ENCODE measurements around the gene PARD3B. TPM values are rescaled to one million over a fixed set of nuclear protein-coding genes. Genes with fewer than 3 reads are reported as not detected.

PARD3B gene
- total and polyA plus RNA-seq, 2 experiments from 2014 or later: 3.5 to 4.4 TPM

- no peaks in the 10 kb centered on the region for H4K20me1 ChIP-seq (replicated peaks; ENCODE audit: insufficient read depth)
- TF ChIP-seq STAT1 (IDR thresholded peaks at IDR 0.05; ENCODE audit: unreplicated experiment) (no peak), EZH2 (IDR thresholded peaks at IDR 0.05; ENCODE audit: low read depth, unreplicated experiment) (no peak), REST (IDR thresholded peaks at IDR 0.05; ENCODE audit: unreplicated experiment) (no peak), EZH2phosphoT487 (IDR thresholded peaks at IDR 0.05; ENCODE audit: unreplicated experiment) (no peak)
- no peak overlapping the region for H3K4me3 ChIP-seq
- Mint-ChIP-seq H3K27ac (no peak overlapping the region), H3K4me3 (no peak overlapping the region), H3K27me3 (ENCODE audit: insufficient read depth, low read depth, poor library complexity) (no peaks in the 10 kb centered on the region), H3K9me3 (no peaks in the 10 kb centered on the region), H3K4me1 (no peaks in the 10 kb centered on the region), H3K36me3 (ENCODE audit: low read depth) (no peaks in the 10 kb centered on the region)
- H2AFZ ChIP-seq: no peak overlapping the region
- ATAC-seq: no peak
- no peaks in the 10 kb centered on the region for H3K27me3 ChIP-seq (ENCODE audit: insufficient read depth)
- H3K27ac ChIP-seq (ENCODE audit: low read depth): no peak overlapping the region
- DNase-seq (ENCODE audit: low spot score): no peak
- no peaks in the 10 kb centered on the region for H3K79me2 ChIP-seq (replicated peaks; ENCODE audit: insufficient read depth)
- no peaks in the 10 kb centered on the region for H3K9me2 ChIP-seq (ENCODE audit: insufficient read depth)
- H3K36me3 ChIP-seq (ENCODE audit: insufficient read depth): no peaks in the 10 kb centered on the region
- H3K4me2 ChIP-seq: no peak overlapping the region
- no peaks in the 10 kb centered on the region for H3F3A ChIP-seq (replicated peaks; ENCODE audit: low read depth)
- H3K4me1 ChIP-seq (ENCODE audit: insufficient read depth): no peaks in the 10 kb centered on the region
Measured at GRCh38 chr2:205407984-205408383, 862.7 kb downstream of the PARD3B start.

GRCh38 chr2:205408696-205409095 is 863.4 kb downstream of the PARD3B start:
- Mint-ChIP-seq H3K4me1 (no peaks in the 10 kb centered on the region), H3K9me3 (no peaks in the 10 kb centered on the region), H3K36me3 (ENCODE audit: low read depth) (no peaks in the 10 kb centered on the region), H3K4me3 (no peak overlapping the region), H3K27me3 (ENCODE audit: insufficient read depth, low read depth, poor library complexity) (no peaks in the 10 kb centered on the region), H3K27ac (no peak overlapping the region)
- Histone ChIP-seq H3K4me3 (no peak overlapping the region), H3K36me3 (ENCODE audit: insufficient read depth) (no peaks in the 10 kb centered on the region), H3K4me2 (no peak overlapping the region), H3K4me1 (ENCODE audit: insufficient read depth) (no peaks in the 10 kb centered on the region), H3K27me3 (ENCODE audit: insufficient read depth) (no peaks in the 10 kb centered on the region), H3F3A (replicated peaks; ENCODE audit: low read depth) (no peaks in the 10 kb centered on the region), H4K20me1 (replicated peaks; ENCODE audit: insufficient read depth) (no peaks in the 10 kb centered on the region), H3K27ac (ENCODE audit: low read depth) (no peak overlapping the region), H2AFZ (no peak overlapping the region), H3K79me2 (replicated peaks; ENCODE audit: insufficient read depth) (no peaks in the 10 kb centered on the region), H3K9me2 (ENCODE audit: insufficient read depth) (no peaks in the 10 kb centered on the region)
- DNase-seq (ENCODE audit: low spot score) (no peak), ATAC-seq (no peak)
- no peak for TF ChIP-seq ZNF331 (CRISPR knock-in tag; IDR thresholded peaks at IDR 0.05; ENCODE audit: low read depth)
- no peak for TF ChIP-seq NANOG (IDR thresholded peaks at IDR 0.05; ENCODE audit: borderline replicate concordance)
- TF ChIP-seq POLR2AphosphoS5 (IDR thresholded peaks at IDR 0.05; ENCODE audit: low read depth): no peak
- TF ChIP-seq EZH2 (IDR thresholded peaks at IDR 0.05; ENCODE audit: low read depth, unreplicated experiment): no peak
- TF ChIP-seq REST (IDR thresholded peaks at IDR 0.05; ENCODE audit: unreplicated experiment): no peak
- TF ChIP-seq ZNF462 (CRISPR knock-in tag; IDR thresholded peaks at IDR 0.05): no peak
- no peak for TF ChIP-seq ZNF114 (CRISPR knock-in tag; IDR thresholded peaks at IDR 0.05)
